Epithelial cell of prostate (primary cell): Measurements from ENCODE around the gene MRI1.
A peak's percentile ranks its signal among the peaks of the same experiment; 100 is the strongest.
"Not testable (repeated sequence)": the region's sequence is repeated elsewhere in the genome, so short reads cannot be mapped to it uniquely, and the experiment has no call there.

Source experiments
- DNase-seq: peaks from one replicate; pipeline ENCODE4 v3.0.0-alpha.2; 2011; ENCODE audit warnings: low read depth, low spot score
- H3K27ac ChIP-seq: fragments of 450-650 bp; 2 replicates; pipeline ENCODE4 v1.5.1; 2017; ENCODE audit warnings: mild to moderate bottlenecking

The MRI1 gene

GRCh38 chr19:13784731-13785452 lies 20.6 kb downstream of the MRI1 start:
- DNase-seq: no peak
- H3K27ac ChIP-seq: no peak overlapping the region

GRCh38 chr19:13788991-13789390 lies 24.7 kb downstream of the MRI1 start:
- peak overlapping the region; percentile 92 for H3K27ac ChIP-seq
- DNase-seq: no peak

GRCh38 chr19:13790354-13790753 lies 26.0 kb downstream of the MRI1 start:
- DNase-seq: no peak
- no peak overlapping the region for H3K27ac ChIP-seq

GRCh38 chr19:13793317-13793716 lies 29.0 kb downstream of the MRI1 start:
- DNase-seq: not testable (repeated sequence)

GRCh38 chr19:13794398-13794756 lies 30.1 kb downstream of the MRI1 start:
- H3K27ac ChIP-seq: peak overlapping the region; percentile 97
- peak; percentile 55 for DNase-seq

More at GRCh38 chr19:13793317-13793716, 29.0 kb downstream of the MRI1 start:
- H3K27ac ChIP-seq: peak overlapping the region; percentile 97

- peak within 1 kb of the TSS; percentile 97 for H3K27ac ChIP-seq
- DNase-seq: peak; percentile 96
Observed at GRCh38 chr19:13794757-13795589, 30.7 kb downstream of the MRI1 start, which contains the start of gene ZSWIM4. TSS of gene ZSWIM4 (plus strand) at chr19:13795443. CDS start at chr19:13795649, 206 bp downstream.

- peak overlapping the region; percentile 97 for H3K27ac ChIP-seq
- DNase-seq: no peak
Observed at GRCh38 chr19:13795595-13796300, 31.4 kb downstream of the MRI1 start.

- peak overlapping the region; percentile 97 for H3K27ac ChIP-seq
- DNase-seq: peak; percentile 58
Observed at GRCh38 chr19:13796301-13797057, 32.2 kb downstream of the MRI1 start.

- no peak for DNase-seq
- peak overlapping the region; percentile 97 for H3K27ac ChIP-seq
Observed at GRCh38 chr19:13797058-13797440, 32.7 kb downstream of the MRI1 start.

- DNase-seq: peak; percentile 34
- peak overlapping the region; percentile 97 for H3K27ac ChIP-seq
Observed at GRCh38 chr19:13797870-13798269, 33.5 kb downstream of the MRI1 start.

- DNase-seq: no peak
Observed at GRCh38 chr19:13799669-13800068, 35.3 kb downstream of the MRI1 start.

GRCh38 chr19:13803038-13803437 lies 38.7 kb downstream of the MRI1 start:
- DNase-seq: peak; percentile 39
- peak overlapping the region; percentile 80 for H3K27ac ChIP-seq

More at GRCh38 chr19:13799669-13800068, 35.3 kb downstream of the MRI1 start:
- H3K27ac ChIP-seq: no peak overlapping the region

GRCh38 chr19:13804830-13805683 lies 40.7 kb downstream of the MRI1 start:
- H3K27ac ChIP-seq: no peak overlapping the region
- DNase-seq: no peak

- DNase-seq: no peak
Observed at GRCh38 chr19:13806728-13807127, 42.4 kb downstream of the MRI1 start.

GRCh38 chr19:13807421-13808021 lies 43.2 kb downstream of the MRI1 start:
- DNase-seq: no peak

More at GRCh38 chr19:13806728-13807127, 42.4 kb downstream of the MRI1 start:
- no peak overlapping the region for H3K27ac ChIP-seq

GRCh38 chr19:13808856-13809255 lies 44.5 kb downstream of the MRI1 start:
- DNase-seq: no peak
- no peak overlapping the region for H3K27ac ChIP-seq

More at GRCh38 chr19:13807421-13808021, 43.2 kb downstream of the MRI1 start:
- no peak overlapping the region for H3K27ac ChIP-seq

- no peak overlapping the region for H3K27ac ChIP-seq
- no peak for DNase-seq
Observed at GRCh38 chr19:13812544-13812943, 48.2 kb downstream of the MRI1 start.

- DNase-seq: no peak
- no peak overlapping the region for H3K27ac ChIP-seq
Observed at GRCh38 chr19:13813147-13813546, 48.8 kb downstream of the MRI1 start.

GRCh38 chr19:13814550-13814949 lies 50.2 kb downstream of the MRI1 start:
- DNase-seq: no peak
- H3K27ac ChIP-seq: no peak overlapping the region
